ENCODE data around the gene TRAF5. TPM values are rescaled to one million over a fixed set of nuclear protein-coding genes. Genes with fewer than 3 reads are reported as not detected.
"Not testable (repeated sequence)": the region's sequence is repeated elsewhere in the genome, so short reads cannot be mapped to it uniquely, and the experiment has no call there.

TRAF5 gene
- total RNA-seq, 1 donor from 2014 or later: 54.3 TPM

GRCh38 chr1:211340622-211341507, 14.2 kb downstream of the TRAF5 start:
- H3K36me3 Mint-ChIP-seq (ENCODE audit: low read depth): peaks cover 45% of the 10 kb centered on the region
- no peak for DNase-seq (ENCODE audit: low spot score)
- peaks cover 68% of the 10 kb centered on the region for H3K4me1 Mint-ChIP-seq (ENCODE audit: low read depth)
- H3K27me3 Mint-ChIP-seq (ENCODE audit: insufficient read depth): no peaks in the 10 kb centered on the region
- no peak overlapping the region for H3K4me3 Mint-ChIP-seq
- H3K27ac Mint-ChIP-seq: no peak overlapping the region
- H3K9me3 Mint-ChIP-seq: no peaks in the 10 kb centered on the region
- intact Hi-C loops (cut with micrococcal nuclease): no loop called here

- peaks cover 57% of the 10 kb centered on the region for H3K4me1 Mint-ChIP-seq (ENCODE audit: low read depth)
- no peak overlapping the region for H3K27ac Mint-ChIP-seq
- H3K36me3 Mint-ChIP-seq (ENCODE audit: low read depth): peaks cover 42% of the 10 kb centered on the region
- DNase-seq (ENCODE audit: low spot score): no peak
- H3K9me3 Mint-ChIP-seq: no peaks in the 10 kb centered on the region
- no peak overlapping the region for H3K4me3 Mint-ChIP-seq
- no peaks in the 10 kb centered on the region for H3K27me3 Mint-ChIP-seq (ENCODE audit: insufficient read depth)
- intact Hi-C loops (cut with micrococcal nuclease): no loop called here
These were observed 15.4 kb downstream of the TRAF5 start for GRCh38 chr1:211341999-211342398.

GRCh38 chr1:211343607-211344006, 17.0 kb downstream of the TRAF5 start:
- Mint-ChIP-seq H3K27ac (no peak overlapping the region), H3K9me3 (no peaks in the 10 kb centered on the region), H3K4me3 (no peak overlapping the region), H3K27me3 (ENCODE audit: insufficient read depth) (no peaks in the 10 kb centered on the region), H3K36me3 (ENCODE audit: low read depth) (peaks cover 39% of the 10 kb centered on the region), H3K4me1 (ENCODE audit: low read depth) (peaks cover 51% of the 10 kb centered on the region)
- intact Hi-C loops (cut with micrococcal nuclease): no loop called here
- no peak for DNase-seq (ENCODE audit: low spot score)

GRCh38 chr1:211344152-211344618, 17.6 kb downstream of the TRAF5 start:
- no peak for DNase-seq (ENCODE audit: low spot score)

GRCh38 chr1:211345719-211346118, 19.1 kb downstream of the TRAF5 start:
- peaks cover 41% of the 10 kb centered on the region for H3K36me3 Mint-ChIP-seq (ENCODE audit: low read depth)
- no peak overlapping the region for H3K4me3 Mint-ChIP-seq
- intact Hi-C loops (cut with micrococcal nuclease): no loop called here
- H3K27me3 Mint-ChIP-seq (ENCODE audit: insufficient read depth): no peaks in the 10 kb centered on the region
- no peak overlapping the region for H3K27ac Mint-ChIP-seq
- peaks cover 44% of the 10 kb centered on the region for H3K4me1 Mint-ChIP-seq (ENCODE audit: low read depth)
- no peaks in the 10 kb centered on the region for H3K9me3 Mint-ChIP-seq
- no peak for DNase-seq (ENCODE audit: low spot score)

More at GRCh38 chr1:211344152-211344618, 17.6 kb downstream of the TRAF5 start:
- Mint-ChIP-seq H3K27ac (no peak overlapping the region), H3K4me1 (ENCODE audit: low read depth) (peaks cover 46% of the 10 kb centered on the region), H3K36me3 (ENCODE audit: low read depth) (peaks cover 36% of the 10 kb centered on the region), H3K27me3 (ENCODE audit: insufficient read depth) (no peaks in the 10 kb centered on the region), H3K4me3 (no peak overlapping the region), H3K9me3 (no peaks in the 10 kb centered on the region)
- intact Hi-C loops (cut with micrococcal nuclease): no loop called here

GRCh38 chr1:211347077-211347844, 20.6 kb downstream of the TRAF5 start:
- no peak overlapping the region for H3K4me3 Mint-ChIP-seq
- peaks cover 42% of the 10 kb centered on the region for H3K36me3 Mint-ChIP-seq (ENCODE audit: low read depth)
- H3K9me3 Mint-ChIP-seq: peaks cover 10% of the 10 kb centered on the region
- H3K27ac Mint-ChIP-seq: no peak overlapping the region
- intact Hi-C loops (cut with micrococcal nuclease): no loop called here
- DNase-seq (ENCODE audit: low spot score): no peak
- H3K27me3 Mint-ChIP-seq (ENCODE audit: insufficient read depth): no peaks in the 10 kb centered on the region
- H3K4me1 Mint-ChIP-seq (ENCODE audit: low read depth): peaks cover 43% of the 10 kb centered on the region

GRCh38 chr1:211348547-211348946, 21.9 kb downstream of the TRAF5 start:
- H3K4me1 Mint-ChIP-seq (ENCODE audit: low read depth): peaks cover 43% of the 10 kb centered on the region
- no peak overlapping the region for H3K4me3 Mint-ChIP-seq
- H3K27ac Mint-ChIP-seq: no peak overlapping the region
- H3K27me3 Mint-ChIP-seq (ENCODE audit: insufficient read depth): no peaks in the 10 kb centered on the region
- intact Hi-C loops (cut with micrococcal nuclease): no loop called here
- H3K36me3 Mint-ChIP-seq (ENCODE audit: low read depth): peaks cover 44% of the 10 kb centered on the region
- no peak for DNase-seq (ENCODE audit: low spot score)
- H3K9me3 Mint-ChIP-seq: peaks cover 15% of the 10 kb centered on the region

GRCh38 chr1:211349741-211350140, 23.1 kb downstream of the TRAF5 start:
- Mint-ChIP-seq H3K36me3 (ENCODE audit: low read depth) (peaks cover 53% of the 10 kb centered on the region), H3K27ac (no peak overlapping the region), H3K27me3 (ENCODE audit: insufficient read depth) (no peaks in the 10 kb centered on the region), H3K4me3 (no peak overlapping the region), H3K9me3 (peaks cover 15% of the 10 kb centered on the region), H3K4me1 (ENCODE audit: low read depth) (peaks cover 47% of the 10 kb centered on the region)
- no peak for DNase-seq (ENCODE audit: low spot score)
- intact Hi-C loops (cut with micrococcal nuclease): no loop called here

- H3K27me3 Mint-ChIP-seq (ENCODE audit: insufficient read depth); DNase-seq (ENCODE audit: low spot score); intact Hi-C loops (cut with micrococcal nuclease): not testable (repeated sequence)
- Mint-ChIP-seq H3K36me3 (ENCODE audit: low read depth) (peaks cover 64% of the 10 kb centered on the region), H3K4me1 (ENCODE audit: low read depth) (peaks cover 67% of the 10 kb centered on the region), H3K9me3 (peaks cover 15% of the 10 kb centered on the region), H3K27ac (peak overlapping the region; percentile 53), H3K4me3 (peak overlapping the region; percentile 16)
These were observed 25.4 kb downstream of the TRAF5 start for GRCh38 chr1:211352055-211352454.

- Mint-ChIP-seq H3K9me3 (peaks cover 15% of the 10 kb centered on the region), H3K4me1 (ENCODE audit: low read depth) (peaks cover 68% of the 10 kb centered on the region), H3K36me3 (ENCODE audit: low read depth) (peaks cover 65% of the 10 kb centered on the region), H3K4me3 (no peak overlapping the region), H3K27ac (no peak overlapping the region), H3K27me3 (ENCODE audit: insufficient read depth) (no peaks in the 10 kb centered on the region)
- no peak for DNase-seq (ENCODE audit: low spot score)
- intact Hi-C loops (cut with micrococcal nuclease): no loop called here
These were observed 25.8 kb downstream of the TRAF5 start for GRCh38 chr1:211352465-211352864.

- Mint-ChIP-seq H3K9me3 (peaks cover 15% of the 10 kb centered on the region), H3K36me3 (ENCODE audit: low read depth) (peaks cover 63% of the 10 kb centered on the region), H3K27ac (peak overlapping the region; percentile 80), H3K4me3 (peak overlapping the region; percentile 66), H3K4me1 (ENCODE audit: low read depth) (peaks cover 65% of the 10 kb centered on the region), H3K27me3 (ENCODE audit: insufficient read depth) (no peaks in the 10 kb centered on the region)
- intact Hi-C loops (cut with micrococcal nuclease): loop anchor here (1.0 kb wide), 1 partner anchor 30 kb away; no protein-coding TSS in a partner anchor
- no peak for DNase-seq (ENCODE audit: low spot score)
These were observed 26.4 kb downstream of the TRAF5 start for GRCh38 chr1:211352985-211353515.

- peaks cover 15% of the 10 kb centered on the region for H3K9me3 Mint-ChIP-seq
These were observed 27.1 kb downstream of the TRAF5 start for GRCh38 chr1:211353562-211354212.

More at GRCh38 chr1:211353562-211354212, 27.1 kb downstream of the TRAF5 start:
- Mint-ChIP-seq H3K4me1 (ENCODE audit: low read depth) (peaks cover 65% of the 10 kb centered on the region), H3K27ac (peak overlapping the region; percentile 80), H3K27me3 (ENCODE audit: insufficient read depth) (no peaks in the 10 kb centered on the region), H3K36me3 (ENCODE audit: low read depth) (peaks cover 60% of the 10 kb centered on the region), H3K4me3 (peak overlapping the region; percentile 66)
- no peak for DNase-seq (ENCODE audit: low spot score)
- intact Hi-C loops (cut with micrococcal nuclease): loop anchor here (1.0 kb wide), 1 partner anchor 30 kb away; no protein-coding TSS in a partner anchor
